SU-DHL-6 (cell line): ENCODE measurements around the gene TNRC6B.

Source experiments
- EZH2phosphoT487 ChIP-seq: fragments of 200-600 bp; sonication (generic), shearing (Covaris generic); conservative IDR thresholded peaks from 2 replicates; pipeline ENCODE4 v1.6.1; 2018; ENCODE audit warnings: mild to moderate bottlenecking, antibody characterized with exemption, low read length, moderate library complexity, mixed read lengths
- TF ChIP-seq, protein P1 (sequence below): fragments of 200-600 bp; sonication (generic); IDR thresholded peaks from one replicate; pipeline ENCODE4 v1.5.1; 2017; ENCODE audit warnings: antibody characterized with exemption, mild to moderate bottlenecking, low read length, moderate library complexity; ENCODE audit not compliant: insufficient read depth, poor library complexity, severe bottlenecking

DNA sequence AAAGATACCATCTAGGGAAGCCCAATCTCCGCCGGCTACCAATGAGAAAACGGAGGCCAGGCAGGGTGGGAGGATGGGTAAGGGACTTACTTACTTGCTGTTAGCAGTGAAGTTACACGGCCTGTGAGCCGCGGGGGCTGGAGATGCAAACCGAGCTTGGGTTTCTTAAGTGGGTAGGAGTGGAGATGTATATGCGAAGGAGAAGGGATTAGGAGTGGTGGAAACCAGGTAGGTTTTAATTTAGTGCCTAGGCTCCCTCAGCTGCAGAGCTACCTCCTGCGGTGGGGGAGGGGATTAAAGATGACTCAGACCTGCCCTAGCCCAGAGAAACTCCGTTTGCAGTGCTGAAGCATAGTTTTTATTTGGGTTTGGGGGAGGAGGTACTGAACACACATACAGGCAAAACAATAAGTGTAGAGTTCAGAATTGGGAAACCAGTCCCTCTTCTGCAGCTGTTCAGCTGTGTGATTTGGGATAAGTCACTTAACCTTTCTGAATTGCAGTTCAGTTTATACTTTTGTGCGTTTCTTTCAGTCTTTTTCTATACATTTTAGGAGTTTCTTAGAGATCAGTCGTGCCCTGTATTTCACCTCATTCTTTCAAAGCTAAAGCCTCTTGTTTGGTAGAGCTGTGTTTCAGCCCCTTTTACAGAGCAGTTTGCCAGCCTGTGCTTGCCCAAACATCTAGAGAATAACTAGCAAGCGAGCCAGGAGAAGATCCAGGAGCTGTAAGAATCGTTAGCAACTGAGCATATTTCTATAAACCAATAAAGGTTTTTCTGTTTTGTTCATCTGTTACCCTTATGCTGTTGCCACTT lies 596 bp upstream of the TNRC6B start:
- TF ChIP-seq, protein P1, sequence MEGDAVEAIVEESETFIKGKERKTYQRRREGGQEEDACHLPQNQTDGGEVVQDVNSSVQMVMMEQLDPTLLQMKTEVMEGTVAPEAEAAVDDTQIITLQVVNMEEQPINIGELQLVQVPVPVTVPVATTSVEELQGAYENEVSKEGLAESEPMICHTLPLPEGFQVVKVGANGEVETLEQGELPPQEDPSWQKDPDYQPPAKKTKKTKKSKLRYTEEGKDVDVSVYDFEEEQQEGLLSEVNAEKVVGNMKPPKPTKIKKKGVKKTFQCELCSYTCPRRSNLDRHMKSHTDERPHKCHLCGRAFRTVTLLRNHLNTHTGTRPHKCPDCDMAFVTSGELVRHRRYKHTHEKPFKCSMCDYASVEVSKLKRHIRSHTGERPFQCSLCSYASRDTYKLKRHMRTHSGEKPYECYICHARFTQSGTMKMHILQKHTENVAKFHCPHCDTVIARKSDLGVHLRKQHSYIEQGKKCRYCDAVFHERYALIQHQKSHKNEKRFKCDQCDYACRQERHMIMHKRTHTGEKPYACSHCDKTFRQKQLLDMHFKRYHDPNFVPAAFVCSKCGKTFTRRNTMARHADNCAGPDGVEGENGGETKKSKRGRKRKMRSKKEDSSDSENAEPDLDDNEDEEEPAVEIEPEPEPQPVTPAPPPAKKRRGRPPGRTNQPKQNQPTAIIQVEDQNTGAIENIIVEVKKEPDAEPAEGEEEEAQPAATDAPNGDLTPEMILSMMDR, result no peak
- no peak for TF ChIP-seq EZH2phosphoT487
